ENCODE data around the gene AUTS2. TPM values are rescaled to one million over a fixed set of nuclear protein-coding genes. Genes with fewer than 3 reads are reported as not detected.

Gene AUTS2
- total and polyA plus RNA-seq, 10 of the 15 experiments (the other 5 are each of a cell fraction or from before 2014, with no cell fraction given), result 6.4 to 55.6 (median 21.6) TPM

DNA sequence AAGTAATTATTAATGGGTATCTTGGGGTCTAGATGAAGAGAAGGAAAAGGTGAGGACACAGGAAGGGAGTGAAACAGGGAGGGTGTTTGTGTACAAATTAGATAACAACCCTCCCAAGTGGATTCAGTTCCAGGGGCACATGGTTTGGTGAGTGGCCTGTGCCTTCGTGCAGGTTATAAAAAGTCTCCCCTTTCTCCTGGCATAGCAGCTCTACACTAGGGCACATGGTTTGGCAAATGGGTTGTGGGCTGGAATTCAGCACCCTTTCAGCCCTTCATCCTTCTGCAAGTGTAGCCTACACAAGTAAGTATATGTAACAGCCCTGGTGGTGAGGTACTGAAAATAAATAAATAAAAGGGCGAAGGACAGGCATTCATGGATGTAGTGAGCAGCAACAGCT, 359.4 kb downstream of the AUTS2 start:
- whole genome bisulfite sequencing (ENCODE audit: insufficient coverage, insufficient replicate concordance, low lambda C conversion rate, missing lambda C conversion rate), result 18% methylated on average over 2 of the region's 2 CpGs
- in situ Hi-C loops (cut with MboI) (no loop called here), intact Hi-C loops (cut with micrococcal nuclease; ENCODE audit: unreplicated experiment) (no loop called here)
- no peak overlapping the region for H3K4me2 ChIP-seq (ENCODE audit: control insufficient read depth, insufficient read depth)
- no peak overlapping the region for H3K9ac ChIP-seq (ENCODE audit: control insufficient read depth, insufficient read depth, low read length)
- DNase-seq (ENCODE audit: low read depth, low spot score) (no peak), ATAC-seq (no peak), FAIRE-seq (no peak)
- no peaks in the 10 kb centered on the region for H3K27me3 ChIP-seq (replicated peaks in 1 of 2; ENCODE audit: control insufficient read depth in 2 of 2, insufficient read depth in 2 of 2, low read length in 1 of 2)
- H3K4me3 ChIP-seq, result no peak overlapping the region
- SMC1A ChIA-PET (ENCODE audit: uncharacterized antibody, unreplicated experiment), result interaction anchor here (1.3 kb wide), 1 partner anchor 28 kb away, joined by 3 read pairs; no protein-coding TSS in a partner anchor
- H3K79me2 ChIP-seq (ENCODE audit: control insufficient read depth, insufficient read depth, low read length), result no peaks in the 10 kb centered on the region; the same call in 1 of the 2 replicates
- BruUV-seq (replicated peaks), result no TSS peak
- H3K36me3 ChIP-seq (ENCODE audit: control insufficient read depth in 2 of 2, insufficient read depth in 2 of 2, low read length in 1 of 2), result no peaks in the 10 kb centered on the region
- no peak overlapping the region for H3K27ac ChIP-seq (ENCODE audit: control insufficient read depth, insufficient read depth)
- no peaks in the 10 kb centered on the region for H3K9me3 ChIP-seq (replicated peaks; ENCODE audit: control insufficient read depth, insufficient read depth, low read length)
- CTCF ChIA-PET, result interaction anchor here (1.1 kb wide), 1 partner anchor 198 kb away, joined by 3 read pairs; no protein-coding TSS in a partner anchor
- TF ChIP-seq EED (IDR thresholded peaks at IDR 0.05; ENCODE audit: low read depth) (no peak), NRF1 (conservative IDR thresholded peaks at IDR 0.05; ENCODE audit: low read depth, low read length) (no peak), ATF7 (IDR thresholded peaks at IDR 0.05; ENCODE audit: low read depth) (no peak), NR2C2 (IDR thresholded peaks at IDR 0.05; ENCODE audit: borderline replicate concordance, control insufficient read depth, insufficient read length, low read depth) (no peak), RELA (IDR thresholded peaks at IDR 0.05; ENCODE audit: borderline replicate concordance, partially characterized antibody) (no peak), ZNF384 (IDR thresholded peaks at IDR 0.05; ENCODE audit: borderline replicate concordance, low read depth, low read length) (no peak), GABPA (IDR thresholded peaks at IDR 0.05; ENCODE audit: low read depth) (no peak), SUPT20H (IDR thresholded peaks at IDR 0.05; ENCODE audit: borderline replicate concordance, control insufficient read depth, low read depth, low read length) (no peak), ZNF622 (IDR thresholded peaks at IDR 0.05) (no peak), SP1 (IDR thresholded peaks at IDR 0.05; ENCODE audit: low read depth, low read length) (no peak), MLLT1 (IDR thresholded peaks at IDR 0.05) (no peak), NFYB (IDR thresholded peaks at IDR 0.05; ENCODE audit: insufficient read depth, low read depth, low read length) (no peak), IRF5 (IDR thresholded peaks at IDR 0.05; ENCODE audit: borderline replicate concordance) (no peak), ZNF217 (IDR thresholded peaks at IDR 0.05) (no peak), YBX1 (IDR thresholded peaks at IDR 0.05) (no peak), ETV6 (conservative IDR thresholded peaks at IDR 0.05 in 1 of 2, IDR thresholded peaks at IDR 0.05 in 1 of 2; ENCODE audit: borderline replicate concordance in 1 of 2, low read depth in 1 of 2) (no peak), HCFC1 (IDR thresholded peaks at IDR 0.05; ENCODE audit: low read length) (no peak), FOS (IDR thresholded peaks at IDR 0.05; ENCODE audit: borderline replicate concordance, extremely low read depth, insufficient read length) (no peak)
- TF ChIP-seq, protein P1, sequence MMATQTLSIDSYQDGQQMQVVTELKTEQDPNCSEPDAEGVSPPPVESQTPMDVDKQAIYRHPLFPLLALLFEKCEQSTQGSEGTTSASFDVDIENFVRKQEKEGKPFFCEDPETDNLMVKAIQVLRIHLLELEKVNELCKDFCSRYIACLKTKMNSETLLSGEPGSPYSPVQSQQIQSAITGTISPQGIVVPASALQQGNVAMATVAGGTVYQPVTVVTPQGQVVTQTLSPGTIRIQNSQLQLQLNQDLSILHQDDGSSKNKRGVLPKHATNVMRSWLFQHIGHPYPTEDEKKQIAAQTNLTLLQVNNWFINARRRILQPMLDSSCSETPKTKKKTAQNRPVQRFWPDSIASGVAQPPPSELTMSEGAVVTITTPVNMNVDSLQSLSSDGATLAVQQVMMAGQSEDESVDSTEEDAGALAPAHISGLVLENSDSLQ (IDR thresholded peaks at IDR 0.05), result no peak
- RAD21 ChIA-PET (ENCODE audit: unreplicated experiment), result no interaction called here
- peaks cover 17% of the 10 kb centered on the region for H3K4me1 ChIP-seq (ENCODE audit: control insufficient read depth, insufficient read depth, low read length)
- H4K20me1 ChIP-seq (ENCODE audit: control insufficient read depth, insufficient read depth), result no peaks in the 10 kb centered on the region
- no peak overlapping the region for H2AFZ ChIP-seq (ENCODE audit: control insufficient read depth, low read depth, low read length)
- POLR2A ChIA-PET, result interaction anchor here (0.5 to 0.7 kb wide), 2 partner anchors 144 to 623 kb away, joined by 3 to 5 read pairs; no protein-coding TSS in a partner anchor

All from GM12878 (cell line).